ENCODE results near the gene HSF2BP. TPM values are rescaled to one million over a fixed set of nuclear protein-coding genes. Genes with fewer than 3 reads are reported as not detected.

The HSF2BP gene
- total and polyA plus RNA-seq, 2 of the 8 experiments (the other 6 are each of a cell fraction or from before 2014, with no cell fraction given), result 0.51 to 0.93 TPM

DNA sequence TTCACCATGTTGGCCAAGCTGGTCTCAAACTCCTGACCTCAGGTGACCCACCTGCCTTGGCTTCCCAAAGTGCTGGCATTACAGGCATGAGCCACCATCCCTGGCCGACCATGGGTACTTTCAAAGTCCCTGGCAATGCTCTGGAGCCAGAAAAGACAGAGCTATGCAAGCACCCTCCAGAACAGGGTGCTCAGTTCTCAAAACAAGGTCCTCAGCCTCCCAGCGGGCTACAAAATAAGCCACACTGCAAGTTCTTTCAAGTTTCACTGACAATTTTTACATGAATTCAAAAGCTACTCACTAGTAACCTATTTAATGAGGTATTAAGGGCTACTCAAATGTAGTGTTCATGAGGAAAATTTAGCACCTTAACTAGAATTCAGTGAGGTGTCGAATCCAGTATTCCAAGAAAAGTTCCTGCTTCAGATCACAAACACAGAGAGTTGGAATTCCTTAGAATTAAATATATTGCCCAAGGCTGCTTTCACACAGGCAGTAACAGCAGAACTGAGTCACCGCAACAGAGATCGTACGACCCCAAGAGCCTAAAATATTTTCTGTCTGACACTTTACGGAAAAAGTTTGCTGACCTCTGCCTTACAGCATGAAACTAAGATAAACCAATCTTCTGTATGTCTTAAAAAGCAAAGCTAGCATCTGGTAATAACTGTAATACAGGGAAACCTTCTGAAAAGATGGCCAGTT lies 60.7 kb downstream of the HSF2BP start:
- Histone ChIP-seq H3K4me2 (ENCODE audit: insufficient read depth in 1 of 2, low read depth in 2 of 2, low read length in 2 of 2) (no peak overlapping the region), H4K5ac (ENCODE audit: insufficient read length, low read depth, low read length) (no peak overlapping the region), H2AFZ (ENCODE audit: low read length) (no peak overlapping the region), H4K8ac (ENCODE audit: extremely low read depth, insufficient read depth, low read length) (no peak overlapping the region), H3K23me2 (ENCODE audit: low read depth, low read length) (no peaks in the 10 kb centered on the region), H2BK20ac (ENCODE audit: low read length) (no peak overlapping the region), H3K9ac (replicated peaks in 1 of 4; ENCODE audit: extremely low read depth in 1 of 4, low read depth in 3 of 4, low read length in 3 of 4) (no peak overlapping the region), H3K79me1 (ENCODE audit: low read depth, low read length) (no peaks in the 10 kb centered on the region), H3K14ac (ENCODE audit: insufficient read length) (no peak overlapping the region), H3K79me2 (ENCODE audit: control insufficient read depth in 1 of 2, insufficient read depth in 2 of 2, low read length in 2 of 2) (no peaks in the 10 kb centered on the region), H3K27ac (ENCODE audit: low read depth, low read length) (no peak overlapping the region), H3K9me3 (ENCODE audit: insufficient read depth in 2 of 2, low read depth in 1 of 2, low read length in 1 of 2) (no peaks in the 10 kb centered on the region), H2BK5ac (ENCODE audit: low read depth, low read length) (no peak overlapping the region), H3K4ac (replicated peaks; ENCODE audit: insufficient read length, low read depth, low read length) (no peak overlapping the region), H3K27me3 (replicated peaks in 1 of 4; ENCODE audit: control insufficient read depth in 3 of 4, extremely low read depth in 1 of 4, insufficient read depth in 3 of 4, low read length in 3 of 4) (no peaks in the 10 kb centered on the region), H4K91ac (replicated peaks; ENCODE audit: insufficient read length, low read length) (no peak overlapping the region), H3K36me3 (ENCODE audit: control insufficient read depth in 2 of 4, insufficient read depth in 4 of 4, low read length in 3 of 4) (no peaks in the 10 kb centered on the region), H3K4me1 (replicated peaks in 1 of 4; ENCODE audit: control insufficient read depth in 3 of 4, insufficient read depth in 4 of 4, low read length in 3 of 4) (no peaks in the 10 kb centered on the region), H3K56ac (replicated peaks; ENCODE audit: insufficient read length, low read depth, low read length) (no peak overlapping the region), H3K23ac (ENCODE audit: insufficient read length) (no peak overlapping the region), H2BK120ac (replicated peaks; ENCODE audit: low read depth, low read length) (no peak overlapping the region), H3K4me3 (ENCODE audit: extremely low read depth in 1 of 4, insufficient read depth in 2 of 4, low read depth in 3 of 4, low read length in 4 of 4) (no peak overlapping the region), H2AK5ac (ENCODE audit: low read depth, low read length) (no peak overlapping the region), H2BK12ac (ENCODE audit: low read depth, low read length) (no peak overlapping the region), H4K20me1 (replicated peaks in 1 of 2; ENCODE audit: control insufficient read depth in 1 of 2, insufficient read depth in 2 of 2, low read length in 2 of 2) (no peaks in the 10 kb centered on the region), H2BK15ac (ENCODE audit: low read length) (no peak overlapping the region), H3K18ac (ENCODE audit: extremely low read depth, low read length) (no peak overlapping the region)
- ChIA-PET POLR2A (ENCODE audit: partially characterized antibody) (no interaction called here), CTCF (ENCODE audit: partially characterized antibody) (interaction anchor here (0.7 to 4.6 kb wide), 3 partner anchors 8 to 1720 kb away, joined by 3 to 32 read pairs (median 5); no protein-coding TSS in a partner anchor)
- FAIRE-seq, result no peak
- WGBS, 2 experiments (ENCODE audit: extremely low coverage in 1 of 2, insufficient coverage in 1 of 2, insufficient read length in 1 of 2, insufficient replicate concordance in 2 of 2, low coverage in 1 of 2, low lambda C conversion rate in 2 of 2, missing lambda C conversion rate in 1 of 2), result 88% methylated on average over 7 of the region's 7 CpGs; no CpG with 5 or more reads in 1 of the 2 experiments
- DNase-seq (ENCODE audit: low read depth in 1 of 2, low spot score in 2 of 2), result no peak
- TF ChIP-seq RBBP5 (IDR thresholded peaks at IDR 0.05; ENCODE audit: borderline replicate concordance, low read depth, low read length), result no peak
- TF ChIP-seq RFX5 (IDR thresholded peaks at IDR 0.05; ENCODE audit: borderline replicate concordance, low read depth, low read length), result no peak
- TF ChIP-seq BACH1 (IDR thresholded peaks at IDR 0.05; ENCODE audit: low read length), result no peak
- TF ChIP-seq MAX (IDR thresholded peaks at IDR 0.05), result no peak
- no peak for TF ChIP-seq MAFK (IDR thresholded peaks at IDR 0.05; ENCODE audit: low read depth, low read length)
- no peak for TF ChIP-seq RNF2 (IDR thresholded peaks at IDR 0.05; ENCODE audit: borderline replicate concordance, low read depth, low read length, missing control alignments, poor library complexity, severe bottlenecking)
- no peak for TF ChIP-seq GTF2F1 (IDR thresholded peaks at IDR 0.05; ENCODE audit: borderline replicate concordance, low read depth, low read length)
- TF ChIP-seq POLR2A (IDR thresholded peaks at IDR 0.05; ENCODE audit: control extremely low read depth in 1 of 2, low read depth in 2 of 2, low read length in 2 of 2), result no peak
- no peak for TF ChIP-seq CTBP2 (IDR thresholded peaks at IDR 0.05; ENCODE audit: borderline replicate concordance, insufficient read depth, insufficient read length, low read length)
- no peak for TF ChIP-seq KDM4A (IDR thresholded peaks at IDR 0.05; ENCODE audit: low read depth, low read length, severe bottlenecking)
- no peak for TF ChIP-seq TEAD4 (IDR thresholded peaks at IDR 0.05; ENCODE audit: low read depth, low read length)
